PC-3 (cell line): Measurements from ENCODE around the gene TXLNG. TPM values are rescaled to one million over a fixed set of nuclear protein-coding genes. Genes with fewer than 3 reads are reported as not detected.

Experiments used
- ATAC-seq: fragments of 200-7000 bp; cut with Tn5 transposase; 2 replicates; pipeline ENCODE4 v1.9.1; 2020; ENCODE audit warnings: mild to moderate bottlenecking, moderate library complexity
- BruUV-seq: library from RNA; stranded (reverse); fragments of 400-500 nt; replicated peaks from 2 replicates; lab custom pipeline; 2021; lab: Mats Ljungman, UMichigan
- CTCF ChIA-PET: fragments of 300-600 bp; sonication (Branson Sonifier 250); formaldehyde crosslinking; loops from one replicate; lab custom pipeline; 2022; ENCODE audit warnings: antibody characterized with exemption; lab: Charles Lee
- POLR2A ChIA-PET: fragments of 300-600 bp; sonication (Branson Sonifier 250); formaldehyde crosslinking; loops from one replicate; lab custom pipeline; 2022; ENCODE audit warnings: antibody characterized with exemption; ENCODE audit not compliant: unreplicated experiment; lab: Charles Lee
- DNase-seq: peaks from one replicate; pipeline ENCODE4 v3.0.0-alpha.2; 2015
- H2AFZ ChIP-seq: fragments of 300-600 bp; sonication (generic); 2 replicates; pipeline ENCODE4 v1.6.0; 2016; ENCODE audit warnings: antibody characterized with exemption, low read length
- H3F3A ChIP-seq: fragments of 300-600 bp; sonication (generic); one replicate; pipeline ENCODE4 v1.6.0; 2017; ENCODE audit warnings: antibody characterized with exemption, low read length, control low read depth, mild to moderate bottlenecking; ENCODE audit not compliant: unreplicated experiment
- H3K27ac ChIP-seq: fragments of 300-600 bp; sonication (generic); 2 replicates; pipeline ENCODE4 v1.5.1; 2016; ENCODE audit warnings: mild to moderate bottlenecking, low read length
- H3K27me3 ChIP-seq: fragments of 300-600 bp; sonication (generic); 2 replicates; pipeline ENCODE4 v1.6.1; 2016; ENCODE audit warnings: low read length, mixed read lengths
- H3K36me3 ChIP-seq: fragments of 300-600 bp; sonication (generic); 2 replicates; pipeline ENCODE4 v1.6.1; 2016; ENCODE audit warnings: low read depth, mixed run types, low read length, mixed read lengths
- H3K4me1 ChIP-seq: fragments of 300-600 bp; sonication (generic); 2 replicates; pipeline ENCODE4 v1.5.1; 2016; ENCODE audit warnings: low read length; ENCODE audit not compliant: insufficient read depth
- H3K4me2 ChIP-seq: fragments of 300-600 bp; sonication (generic); 2 replicates; pipeline ENCODE4 v1.6.0; 2016; ENCODE audit warnings: low read length
- H3K4me3 ChIP-seq: fragments of 300-600 bp; sonication (generic); 2 replicates; pipeline ENCODE4 v1.5.1; 2016; ENCODE audit warnings: mild to moderate bottlenecking, low read length, mixed read lengths
- H3K79me2 ChIP-seq: fragments of 300-600 bp; sonication (generic); 2 replicates; pipeline ENCODE4 v1.6.1; 2017; ENCODE audit warnings: low read length, mixed read lengths
- H3K9ac ChIP-seq: fragments of 300-600 bp; sonication (generic); 2 replicates; pipeline ENCODE4 v1.6.0; 2016; ENCODE audit warnings: mild to moderate bottlenecking, low read length
- H3K9me2 ChIP-seq: fragments of 300-600 bp; sonication (generic); replicated peaks from 2 replicates; pipeline ENCODE4 v1.6.1; 2016; ENCODE audit warnings: mixed run types, low read length, mixed read lengths
- H3K9me3 ChIP-seq: fragments of 300-600 bp; sonication (generic); 2 replicates; pipeline ENCODE4 v1.6.1; 2016; ENCODE audit warnings: low read length, mixed read lengths
- H4K20me1 ChIP-seq: fragments of 300-600 bp; sonication (generic); 2 replicates; pipeline ENCODE4 v1.6.1; 2016; ENCODE audit warnings: low read length, mixed read lengths
- EZH2 ChIP-seq: fragments of 300-600 bp; sonication (generic); IDR thresholded peaks from one replicate; pipeline ENCODE4 v1.6.1; 2017; ENCODE audit warnings: antibody characterized with exemption, mild to moderate bottlenecking, low read length; ENCODE audit not compliant: unreplicated experiment
- EZH2phosphoT487 ChIP-seq: fragments of 300-600 bp; sonication (generic); IDR thresholded peaks from 2 replicates; pipeline ENCODE4 v1.6.1; 2018; ENCODE audit warnings: mild to moderate bottlenecking, antibody characterized with exemption, low read length, borderline replicate concordance
- intact Hi-C: fragments of 100-400 bp; cut with micrococcal nuclease; formaldehyde crosslinking; loops from 2 replicates; pipeline ENCODE4 v1.9.0; 2023
- total RNA-seq: library from RNA; depleted of rRNA; stranded (reverse); fragments of >200 nt; gene quantifications from 2 replicates; pipeline ENCODE4 v1.2.3, GENCODE V29; 2014
- TF ChIP-seq, protein P1 (sequence below): fragments of 300-600 bp; sonication (generic); conservative IDR thresholded peaks from 2 replicates; pipeline ENCODE4 v1.5.1; 2017; ENCODE audit warnings: antibody characterized with exemption, low read depth, mild to moderate bottlenecking, low read length

The TXLNG gene
- total RNA-seq, 1 experiment from 2014 or later = 17.1 TPM

GRCh38 chrX:16771483-16772398 is 14.5 kb upstream of the TXLNG start:
- Histone ChIP-seq H2AFZ (peak overlapping the region; percentile 23), H3K9ac (peak overlapping the region; percentile 63), H3K9me2 (no peaks in the 10 kb centered on the region), H3K4me3 (no peak overlapping the region), H3K4me1 (no peaks in the 10 kb centered on the region), H3K27me3 (no peaks in the 10 kb centered on the region), H3K9me3 (no peaks in the 10 kb centered on the region), H3K79me2 (no peaks in the 10 kb centered on the region), H3K27ac (peak overlapping the region; percentile 88), H4K20me1 (no peaks in the 10 kb centered on the region), H3K36me3 (no peaks in the 10 kb centered on the region), H3K4me2 (peak overlapping the region; percentile 12; the same call in 1 of the 2 replicates), H3F3A (peaks cover 6% of the 10 kb centered on the region)
- ATAC-seq (peak; percentile 86), DNase-seq (peak; percentile 75)
- POLR2A ChIA-PET = interaction anchor here (0.5 to 0.6 kb wide), 3 partner anchors 17 to 982 kb away, joined by 3 to 5 read pairs (median 4); no protein-coding TSS in a partner anchor
- TF ChIP-seq EZH2 = no peak
- TF ChIP-seq, protein P1, sequence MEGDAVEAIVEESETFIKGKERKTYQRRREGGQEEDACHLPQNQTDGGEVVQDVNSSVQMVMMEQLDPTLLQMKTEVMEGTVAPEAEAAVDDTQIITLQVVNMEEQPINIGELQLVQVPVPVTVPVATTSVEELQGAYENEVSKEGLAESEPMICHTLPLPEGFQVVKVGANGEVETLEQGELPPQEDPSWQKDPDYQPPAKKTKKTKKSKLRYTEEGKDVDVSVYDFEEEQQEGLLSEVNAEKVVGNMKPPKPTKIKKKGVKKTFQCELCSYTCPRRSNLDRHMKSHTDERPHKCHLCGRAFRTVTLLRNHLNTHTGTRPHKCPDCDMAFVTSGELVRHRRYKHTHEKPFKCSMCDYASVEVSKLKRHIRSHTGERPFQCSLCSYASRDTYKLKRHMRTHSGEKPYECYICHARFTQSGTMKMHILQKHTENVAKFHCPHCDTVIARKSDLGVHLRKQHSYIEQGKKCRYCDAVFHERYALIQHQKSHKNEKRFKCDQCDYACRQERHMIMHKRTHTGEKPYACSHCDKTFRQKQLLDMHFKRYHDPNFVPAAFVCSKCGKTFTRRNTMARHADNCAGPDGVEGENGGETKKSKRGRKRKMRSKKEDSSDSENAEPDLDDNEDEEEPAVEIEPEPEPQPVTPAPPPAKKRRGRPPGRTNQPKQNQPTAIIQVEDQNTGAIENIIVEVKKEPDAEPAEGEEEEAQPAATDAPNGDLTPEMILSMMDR = no peak
- no peak for TF ChIP-seq EZH2phosphoT487
- intact Hi-C loops = no loop called here
- BruUV-seq = TSS peak; percentile 100
- CTCF ChIA-PET = interaction anchor here (0.6 kb wide), 1 partner anchor 30 kb away, joined by 3 read pairs; no protein-coding TSS in a partner anchor

DNA sequence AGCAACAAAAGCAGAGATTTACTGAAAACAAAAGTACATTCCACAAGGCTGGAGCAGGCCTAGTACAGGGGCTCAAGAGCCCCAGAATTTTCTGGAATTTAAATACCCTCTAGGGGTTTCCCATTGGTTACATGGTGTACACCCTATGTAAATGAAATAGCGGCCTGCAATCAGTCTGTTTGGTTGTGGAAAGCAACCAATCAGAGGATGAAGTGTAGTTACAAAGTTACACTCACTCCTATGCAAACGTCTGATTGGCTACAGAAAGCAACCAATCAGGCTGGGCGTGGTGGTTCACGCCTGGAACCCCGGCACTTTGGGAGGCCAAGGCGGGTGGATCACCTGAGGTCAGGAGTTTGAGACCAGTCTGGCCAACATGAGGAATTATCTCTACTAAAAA is 13.8 kb upstream of the TXLNG start:
- POLR2A ChIA-PET = no interaction called here
- Histone ChIP-seq H3K9me3 (no peaks in the 10 kb centered on the region), H3K4me1 (no peaks in the 10 kb centered on the region), H3K4me3 (no peak overlapping the region), H3K36me3 (no peaks in the 10 kb centered on the region), H3K9me2 (no peaks in the 10 kb centered on the region), H3K27me3 (no peaks in the 10 kb centered on the region), H3K79me2 (no peaks in the 10 kb centered on the region), H4K20me1 (no peaks in the 10 kb centered on the region), H3F3A (peaks cover 6% of the 10 kb centered on the region), H3K9ac (no peak overlapping the region; the same call in 1 of the 2 replicates), H2AFZ (peak overlapping the region; percentile 23), H3K27ac (0 out of 2 replicates have a peak overlapping the region, but pooled peaks have one; percentile 88), H3K4me2 (no peak overlapping the region)
- DNase-seq (peak; percentile 1), ATAC-seq (no peak)
- CTCF ChIA-PET = interaction anchor here (0.6 kb wide), 1 partner anchor 31 kb away, joined by 3 read pairs; no protein-coding TSS in a partner anchor
- no TSS peak for BruUV-seq
- intact Hi-C loops = no loop called here
- TF ChIP-seq EZH2 = no peak
- TF ChIP-seq, protein P1 = no peak

DNA sequence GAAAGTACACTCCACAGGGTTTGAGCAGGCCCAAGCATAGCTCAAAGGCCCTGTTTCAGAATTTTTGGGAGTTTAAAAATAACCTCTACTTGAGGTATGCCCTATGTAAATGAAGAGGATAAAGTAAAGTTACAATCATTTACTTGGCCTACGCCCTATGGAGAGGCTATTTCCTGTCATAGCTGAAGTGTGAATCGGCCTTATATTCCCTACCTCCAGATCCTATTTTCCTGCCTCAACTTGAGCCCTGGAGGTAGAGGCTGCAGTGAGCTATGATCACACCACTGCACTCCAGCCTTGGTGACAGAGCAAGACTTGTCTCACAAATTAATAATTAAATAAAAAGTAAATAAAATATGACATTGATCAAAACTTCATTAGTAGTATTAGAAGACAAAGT is 11.5 kb upstream of the TXLNG start:
- BruUV-seq = no TSS peak
- H3K4me3 ChIP-seq = no peak overlapping the region
- H3F3A ChIP-seq = peaks cover 6% of the 10 kb centered on the region
- CTCF ChIA-PET = no interaction called here
- no peak overlapping the region for H3K4me2 ChIP-seq
- H3K9ac ChIP-seq = no peak overlapping the region
- no peak for DNase-seq
- TF ChIP-seq EZH2 (no peak), EZH2phosphoT487 (no peak)
- TF ChIP-seq, protein P1 = no peak
- no peak overlapping the region for H2AFZ ChIP-seq
- no peak for ATAC-seq
- no peaks in the 10 kb centered on the region for H3K9me2 ChIP-seq
- intact Hi-C loops = no loop called here
- POLR2A ChIA-PET = no interaction called here
- H3K27ac ChIP-seq = no peak overlapping the region
- H3K9me3 ChIP-seq = no peaks in the 10 kb centered on the region
- no peaks in the 10 kb centered on the region for H3K27me3 ChIP-seq
- H3K79me2 ChIP-seq = no peaks in the 10 kb centered on the region
- H3K4me1 ChIP-seq = 0 out of 2 replicates have a peak, but pooled peaks cover 6% of the 10 kb centered on the region
- no peaks in the 10 kb centered on the region for H3K36me3 ChIP-seq
- H4K20me1 ChIP-seq = no peaks in the 10 kb centered on the region
